GM12878 (cell line): Measurements from ENCODE around the gene SASH1. TPM values are rescaled to one million over a fixed set of nuclear protein-coding genes. Genes with fewer than 3 reads are reported as not detected.

Experiments used
- CREM ChIP-seq: IDR thresholded peaks from 2 replicates; pipeline ENCODE4 v1.6.1; 2014; ENCODE audit warnings: antibody characterized with exemption, low read depth
- SIX5 ChIP-seq: IDR thresholded peaks from 2 replicates; pipeline ENCODE4 v1.6.1; 2011; ENCODE audit warnings: mild to moderate bottlenecking, low read depth, low read length, moderate library complexity; ENCODE audit not compliant: severe bottlenecking
- SP1 ChIP-seq: IDR thresholded peaks from one replicate; pipeline ENCODE4 v1.6.1; 2011; ENCODE audit warnings: low read depth, low read length
- polyA plus RNA-seq, 11 experiments: library from polyadenylated mRNA; depleted of rRNA in 4 of 11; unstranded in 6 of 11; stranded (reverse) in 5 of 11; fragments of >200 nt; fragmentation: Nextera tagmentation in 4 of 11; fragmentation: Illumina TruSeq in 1 of 11; extraction: Ambion mirVana in 4 of 11; extraction: Trizol in 1 of 11; gene quantifications; 1 replicate in 1 of 11; 2 replicates in 10 of 11; pipeline versions ENCODE4 v1.2.1 to v1.2.3, GENCODE V29; 2011 to 2016; ENCODE audit warnings: inconsistent platforms in 2 of 11, missing spikeins in 2 of 11, low read depth in 1 of 11
- total RNA-seq, 4 experiments: library from RNA; depleted of rRNA in 3 of 4; stranded (reverse); fragments of >200 nt in 3 of 4; fragmentation: Illumina TruSeq in 1 of 4; extraction: Trizol in 1 of 4; gene quantifications; 2 replicates each; pipeline versions ENCODE4 v1.2.1 to v1.2.3, GENCODE V29; 2013 to 2021
- TF ChIP-seq, protein P1 (sequence below): fragments of 450-650 bp; IDR thresholded peaks from 2 replicates; pipeline ENCODE4 v1.6.1; 2017; ENCODE audit warnings: mild to moderate bottlenecking, moderate library complexity
- TF ChIP-seq, protein P2 (sequence below): fragments of 450-650 bp; IDR thresholded peaks from 2 replicates; pipeline ENCODE4 v1.6.1; 2016; ENCODE audit warnings: mild to moderate bottlenecking
- TF ChIP-seq, protein P3 (sequence below): IDR thresholded peaks from 2 replicates; pipeline ENCODE4 v1.6.1; 2012; ENCODE audit warnings: improper control_type of control experiment, low read depth, low read length; ENCODE audit not compliant: insufficient replicate concordance

Gene SASH1
- total and polyA plus RNA-seq, 10 of the 15 experiments (the other 5 are each of a cell fraction or from before 2014, with no cell fraction given): 0.01 to 0.73 (median 0.14) TPM; not detected in 4

GRCh38 chr6:148534871-148535270 is 192.2 kb downstream of the SASH1 start (continued):
- TF ChIP-seq, protein P1, sequence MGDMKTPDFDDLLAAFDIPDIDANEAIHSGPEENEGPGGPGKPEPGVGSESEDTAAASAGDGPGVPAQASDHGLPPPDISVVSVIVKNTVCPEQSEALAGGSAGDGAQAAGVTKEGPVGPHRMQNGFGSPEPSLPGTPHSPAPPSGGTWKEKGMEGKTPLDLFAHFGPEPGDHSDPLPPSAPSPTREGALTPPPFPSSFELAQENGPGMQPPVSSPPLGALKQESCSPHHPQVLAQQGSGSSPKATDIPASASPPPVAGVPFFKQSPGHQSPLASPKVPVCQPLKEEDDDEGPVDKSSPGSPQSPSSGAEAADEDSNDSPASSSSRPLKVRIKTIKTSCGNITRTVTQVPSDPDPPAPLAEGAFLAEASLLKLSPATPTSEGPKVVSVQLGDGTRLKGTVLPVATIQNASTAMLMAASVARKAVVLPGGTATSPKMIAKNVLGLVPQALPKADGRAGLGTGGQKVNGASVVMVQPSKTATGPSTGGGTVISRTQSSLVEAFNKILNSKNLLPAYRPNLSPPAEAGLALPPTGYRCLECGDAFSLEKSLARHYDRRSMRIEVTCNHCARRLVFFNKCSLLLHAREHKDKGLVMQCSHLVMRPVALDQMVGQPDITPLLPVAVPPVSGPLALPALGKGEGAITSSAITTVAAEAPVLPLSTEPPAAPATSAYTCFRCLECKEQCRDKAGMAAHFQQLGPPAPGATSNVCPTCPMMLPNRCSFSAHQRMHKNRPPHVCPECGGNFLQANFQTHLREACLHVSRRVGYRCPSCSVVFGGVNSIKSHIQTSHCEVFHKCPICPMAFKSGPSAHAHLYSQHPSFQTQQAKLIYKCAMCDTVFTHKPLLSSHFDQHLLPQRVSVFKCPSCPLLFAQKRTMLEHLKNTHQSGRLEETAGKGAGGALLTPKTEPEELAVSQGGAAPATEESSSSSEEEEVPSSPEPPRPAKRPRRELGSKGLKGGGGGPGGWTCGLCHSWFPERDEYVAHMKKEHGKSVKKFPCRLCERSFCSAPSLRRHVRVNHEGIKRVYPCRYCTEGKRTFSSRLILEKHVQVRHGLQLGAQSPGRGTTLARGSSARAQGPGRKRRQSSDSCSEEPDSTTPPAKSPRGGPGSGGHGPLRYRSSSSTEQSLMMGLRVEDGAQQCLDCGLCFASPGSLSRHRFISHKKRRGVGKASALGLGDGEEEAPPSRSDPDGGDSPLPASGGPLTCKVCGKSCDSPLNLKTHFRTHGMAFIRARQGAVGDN: no peak
- TF ChIP-seq, protein P2, sequence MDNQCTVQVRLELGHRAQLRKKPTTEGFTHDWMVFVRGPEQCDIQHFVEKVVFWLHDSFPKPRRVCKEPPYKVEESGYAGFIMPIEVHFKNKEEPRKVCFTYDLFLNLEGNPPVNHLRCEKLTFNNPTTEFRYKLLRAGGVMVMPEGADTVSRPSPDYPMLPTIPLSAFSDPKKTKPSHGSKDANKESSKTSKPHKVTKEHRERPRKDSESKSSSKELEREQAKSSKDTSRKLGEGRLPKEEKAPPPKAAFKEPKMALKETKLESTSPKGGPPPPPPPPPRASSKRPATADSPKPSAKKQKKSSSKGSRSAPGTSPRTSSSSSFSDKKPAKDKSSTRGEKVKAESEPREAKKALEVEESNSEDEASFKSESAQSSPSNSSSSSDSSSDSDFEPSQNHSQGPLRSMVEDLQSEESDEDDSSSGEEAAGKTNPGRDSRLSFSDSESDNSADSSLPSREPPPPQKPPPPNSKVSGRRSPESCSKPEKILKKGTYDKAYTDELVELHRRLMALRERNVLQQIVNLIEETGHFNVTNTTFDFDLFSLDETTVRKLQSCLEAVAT: no peak
- TF ChIP-seq SIX5 (no peak), CREM (no peak), SP1 (no peak)
- TF ChIP-seq, protein P3, sequence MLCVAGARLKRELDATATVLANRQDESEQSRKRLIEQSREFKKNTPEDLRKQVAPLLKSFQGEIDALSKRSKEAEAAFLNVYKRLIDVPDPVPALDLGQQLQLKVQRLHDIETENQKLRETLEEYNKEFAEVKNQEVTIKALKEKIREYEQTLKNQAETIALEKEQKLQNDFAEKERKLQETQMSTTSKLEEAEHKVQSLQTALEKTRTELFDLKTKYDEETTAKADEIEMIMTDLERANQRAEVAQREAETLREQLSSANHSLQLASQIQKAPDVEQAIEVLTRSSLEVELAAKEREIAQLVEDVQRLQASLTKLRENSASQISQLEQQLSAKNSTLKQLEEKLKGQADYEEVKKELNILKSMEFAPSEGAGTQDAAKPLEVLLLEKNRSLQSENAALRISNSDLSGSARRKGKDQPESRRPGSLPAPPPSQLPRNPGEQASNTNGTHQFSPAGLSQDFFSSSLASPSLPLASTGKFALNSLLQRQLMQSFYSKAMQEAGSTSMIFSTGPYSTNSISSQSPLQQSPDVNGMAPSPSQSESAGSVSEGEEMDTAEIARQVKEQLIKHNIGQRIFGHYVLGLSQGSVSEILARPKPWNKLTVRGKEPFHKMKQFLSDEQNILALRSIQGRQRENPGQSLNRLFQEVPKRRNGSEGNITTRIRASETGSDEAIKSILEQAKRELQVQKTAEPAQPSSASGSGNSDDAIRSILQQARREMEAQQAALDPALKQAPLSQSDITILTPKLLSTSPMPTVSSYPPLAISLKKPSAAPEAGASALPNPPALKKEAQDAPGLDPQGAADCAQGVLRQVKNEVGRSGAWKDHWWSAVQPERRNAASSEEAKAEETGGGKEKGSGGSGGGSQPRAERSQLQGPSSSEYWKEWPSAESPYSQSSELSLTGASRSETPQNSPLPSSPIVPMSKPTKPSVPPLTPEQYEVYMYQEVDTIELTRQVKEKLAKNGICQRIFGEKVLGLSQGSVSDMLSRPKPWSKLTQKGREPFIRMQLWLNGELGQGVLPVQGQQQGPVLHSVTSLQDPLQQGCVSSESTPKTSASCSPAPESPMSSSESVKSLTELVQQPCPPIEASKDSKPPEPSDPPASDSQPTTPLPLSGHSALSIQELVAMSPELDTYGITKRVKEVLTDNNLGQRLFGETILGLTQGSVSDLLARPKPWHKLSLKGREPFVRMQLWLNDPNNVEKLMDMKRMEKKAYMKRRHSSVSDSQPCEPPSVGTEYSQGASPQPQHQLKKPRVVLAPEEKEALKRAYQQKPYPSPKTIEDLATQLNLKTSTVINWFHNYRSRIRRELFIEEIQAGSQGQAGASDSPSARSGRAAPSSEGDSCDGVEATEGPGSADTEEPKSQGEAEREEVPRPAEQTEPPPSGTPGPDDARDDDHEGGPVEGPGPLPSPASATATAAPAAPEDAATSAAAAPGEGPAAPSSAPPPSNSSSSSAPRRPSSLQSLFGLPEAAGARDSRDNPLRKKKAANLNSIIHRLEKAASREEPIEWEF: no peak
